ENCODE data around the gene NTM.

GRCh38 chr11:131695889-131696429 lies 325.5 kb downstream of the NTM start:
- TF ChIP-seq CTCF (conservative IDR thresholded peaks at IDR 0.05) = no peak
- TF ChIP-seq ZFX (IDR thresholded peaks at IDR 0.05) = no peak

Measured in C4-2B (cell line).